ENCODE measurements around the gene VAMP1. TPM values are rescaled to one million over a fixed set of nuclear protein-coding genes. Genes with fewer than 3 reads are reported as not detected.

Gene VAMP1
- total RNA-seq, 1 experiment from 2014 or later: 11.2 TPM

GRCh38 chr12:6469609-6470374 lies 685 bp downstream of the VAMP1 start:
- intact Hi-C loops (cut with micrococcal nuclease; ENCODE audit: unreplicated experiment) (loop anchor here (5.0 kb wide), 1 partner anchor 142 kb away; no protein-coding TSS in a partner anchor), in situ Hi-C loops (cut with HindIII; ENCODE audit: low pct_unique_long_range_greater_than_20kb, low sequenced_read_pairs) (no loop called here)
- ChIA-PET CTCF (interaction anchor here (0.6 kb wide), 1 partner anchor 27 kb away, joined by 6 read pairs; no protein-coding TSS in a partner anchor), POLR2A (interaction anchor here (1.4 kb wide), 1 partner anchor 11 kb away, joined by 3 read pairs; no protein-coding TSS in a partner anchor)
- no peaks in the 10 kb centered on the region; the same call in none of the 2 replicates for H3K36me3 ChIP-seq (ENCODE audit: control insufficient read depth, insufficient read depth, low read length)
- TF ChIP-seq TCF7L2 (IDR thresholded peaks at IDR 0.05; ENCODE audit: low read depth, low read length) (no peak), CTCF (IDR thresholded peaks at IDR 0.05) (no peak), SIN3A (IDR thresholded peaks at IDR 0.05; ENCODE audit: borderline replicate concordance, insufficient read depth, low read depth, low read length) (no peak), POLR2AphosphoS5 (IDR thresholded peaks at IDR 0.05; ENCODE audit: low read depth, low read length) (no peak), REST (IDR thresholded peaks at IDR 0.05; ENCODE audit: insufficient read depth in 1 of 2, low read depth in 2 of 2, low read length in 1 of 2) (no peak)
- TSS peak; percentile 66 for BruUV-seq (replicated peaks)
- H3K27me3 ChIP-seq (ENCODE audit: control insufficient read depth, insufficient read depth, low read length): no peaks in the 10 kb centered on the region
- DNase-seq (ENCODE audit: low read depth, low spot score) (no peak), ATAC-seq (peak; percentile 3; the same call in 1 of the 2 replicates)
- H3K9me3 ChIP-seq (ENCODE audit: control insufficient read depth, insufficient read depth, low read depth, low read length): no peaks in the 10 kb centered on the region
- H3K4me3 ChIP-seq (ENCODE audit: low read depth in 2 of 2, low read length in 2 of 2): peak overlapping the region; percentile 70 to 78
- peaks cover 14% of the 10 kb centered on the region for H3K4me1 ChIP-seq (ENCODE audit: control insufficient read depth, insufficient read depth, low read length)
- peak overlapping the region; percentile 89 for H3K27ac ChIP-seq (ENCODE audit: low read length)

- ATAC-seq: no peak
- intact Hi-C loops (cut with micrococcal nuclease; ENCODE audit: unreplicated experiment): loop anchor here (5.0 kb wide), 1 partner anchor 142 kb away; no protein-coding TSS in a partner anchor
- DNase-seq (ENCODE audit: low read depth, low spot score): no peak
- H3K27ac ChIP-seq (ENCODE audit: low read length): no peak overlapping the region; the same call in 1 of the 2 replicates
- no peaks in the 10 kb centered on the region for H3K27me3 ChIP-seq (ENCODE audit: control insufficient read depth, insufficient read depth, low read length)
- TF ChIP-seq CTCF (IDR thresholded peaks at IDR 0.05): no peak
- TF ChIP-seq REST (IDR thresholded peaks at IDR 0.05; ENCODE audit: insufficient read depth in 1 of 2, low read depth in 2 of 2, low read length in 1 of 2): no peak
- no peak for TF ChIP-seq SIN3A (IDR thresholded peaks at IDR 0.05; ENCODE audit: borderline replicate concordance, insufficient read depth, low read depth, low read length)
- no peak for TF ChIP-seq TCF7L2 (IDR thresholded peaks at IDR 0.05; ENCODE audit: low read depth, low read length)
- TF ChIP-seq POLR2AphosphoS5 (IDR thresholded peaks at IDR 0.05; ENCODE audit: low read depth, low read length): no peak
- H3K9me3 ChIP-seq (ENCODE audit: control insufficient read depth, insufficient read depth, low read depth, low read length): no peaks in the 10 kb centered on the region
- peaks cover 14% of the 10 kb centered on the region for H3K4me1 ChIP-seq (ENCODE audit: control insufficient read depth, insufficient read depth, low read length)
- CTCF ChIA-PET: interaction anchor here (0.6 kb wide), 1 partner anchor 26 kb away, joined by 6 read pairs; no protein-coding TSS in a partner anchor
- H3K36me3 ChIP-seq (ENCODE audit: control insufficient read depth, insufficient read depth, low read length): no peaks in the 10 kb centered on the region; the same call in none of the 2 replicates
- in situ Hi-C loops (cut with HindIII; ENCODE audit: low pct_unique_long_range_greater_than_20kb, low sequenced_read_pairs): no loop called here
- POLR2A ChIA-PET: no interaction called here
- no TSS peak for BruUV-seq (replicated peaks)
- peak overlapping the region; percentile 70 to 78; a peak in 3 of 4 replicates for H3K4me3 ChIP-seq (ENCODE audit: low read depth in 2 of 2, low read length in 2 of 2)
Observed at GRCh38 chr12:6469092-6469491, 1.4 kb downstream of the VAMP1 start.

Measured in Panc1 (cell line).